ENCODE data around the gene FIS1.
A peak's percentile ranks its signal among the peaks of the same experiment; 100 is the strongest.
"Not testable (repeated sequence)": the region's sequence is repeated elsewhere in the genome, so short reads cannot be mapped to it uniquely, and the experiment has no call there.

Gene FIS1

GRCh38 chr7:101269664-101270063 lies 24.8 kb upstream of the FIS1 start:
- TF ChIP-seq, protein P1, sequence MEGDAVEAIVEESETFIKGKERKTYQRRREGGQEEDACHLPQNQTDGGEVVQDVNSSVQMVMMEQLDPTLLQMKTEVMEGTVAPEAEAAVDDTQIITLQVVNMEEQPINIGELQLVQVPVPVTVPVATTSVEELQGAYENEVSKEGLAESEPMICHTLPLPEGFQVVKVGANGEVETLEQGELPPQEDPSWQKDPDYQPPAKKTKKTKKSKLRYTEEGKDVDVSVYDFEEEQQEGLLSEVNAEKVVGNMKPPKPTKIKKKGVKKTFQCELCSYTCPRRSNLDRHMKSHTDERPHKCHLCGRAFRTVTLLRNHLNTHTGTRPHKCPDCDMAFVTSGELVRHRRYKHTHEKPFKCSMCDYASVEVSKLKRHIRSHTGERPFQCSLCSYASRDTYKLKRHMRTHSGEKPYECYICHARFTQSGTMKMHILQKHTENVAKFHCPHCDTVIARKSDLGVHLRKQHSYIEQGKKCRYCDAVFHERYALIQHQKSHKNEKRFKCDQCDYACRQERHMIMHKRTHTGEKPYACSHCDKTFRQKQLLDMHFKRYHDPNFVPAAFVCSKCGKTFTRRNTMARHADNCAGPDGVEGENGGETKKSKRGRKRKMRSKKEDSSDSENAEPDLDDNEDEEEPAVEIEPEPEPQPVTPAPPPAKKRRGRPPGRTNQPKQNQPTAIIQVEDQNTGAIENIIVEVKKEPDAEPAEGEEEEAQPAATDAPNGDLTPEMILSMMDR (IDR thresholded peaks at IDR 0.05; ENCODE audit: control insufficient read depth, insufficient read depth, low read depth, low read length, missing control alignments), result no peak
- DNase-seq (ENCODE audit: low read depth), result no peak
- no peak overlapping the region for H3K4me3 ChIP-seq (ENCODE audit: control insufficient read depth, low read depth, low read length)

- TF ChIP-seq, protein P1 (IDR thresholded peaks at IDR 0.05; ENCODE audit: control insufficient read depth, insufficient read depth, low read depth, low read length, missing control alignments), result no peak
- DNase-seq (ENCODE audit: low read depth), result no peak
- H3K4me3 ChIP-seq (ENCODE audit: control insufficient read depth, low read depth, low read length), result no peak overlapping the region
These were observed 21.0 kb upstream of the FIS1 start for GRCh38 chr7:101265622-101266516.

DNA sequence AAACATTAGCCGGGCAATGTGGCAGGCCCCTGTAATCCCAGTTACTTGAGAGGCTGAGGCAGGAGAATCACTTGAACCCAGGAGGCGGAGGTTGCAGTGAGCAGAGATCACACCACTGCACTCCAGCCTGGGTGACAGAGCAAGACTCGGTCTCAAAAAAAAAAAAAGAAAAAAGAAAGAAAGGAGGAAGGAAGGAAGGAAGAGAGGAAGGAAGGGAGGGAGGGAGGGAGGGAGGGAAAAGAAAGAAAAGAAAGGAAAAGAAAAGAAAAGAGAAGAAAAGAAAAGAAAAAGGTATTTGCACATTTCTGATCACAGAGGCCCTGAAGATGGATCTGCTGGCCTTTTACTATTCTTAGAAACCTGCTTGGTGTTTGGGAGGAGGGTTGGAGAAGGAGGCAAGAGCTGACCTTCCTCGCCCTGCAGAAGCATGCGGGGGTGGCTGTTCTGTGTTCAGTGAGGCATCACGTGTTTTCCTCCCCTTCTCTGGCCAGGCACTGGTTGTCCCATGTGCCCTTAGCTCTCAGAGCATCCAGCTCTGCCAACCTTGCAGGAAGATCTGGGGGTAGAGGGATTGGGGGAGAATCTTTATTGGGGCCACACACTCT lies 19.3 kb upstream of the FIS1 start:
- not testable (repeated sequence) for DNase-seq (ENCODE audit: low read depth); H3K4me3 ChIP-seq (ENCODE audit: control insufficient read depth, low read depth, low read length)

DNA sequence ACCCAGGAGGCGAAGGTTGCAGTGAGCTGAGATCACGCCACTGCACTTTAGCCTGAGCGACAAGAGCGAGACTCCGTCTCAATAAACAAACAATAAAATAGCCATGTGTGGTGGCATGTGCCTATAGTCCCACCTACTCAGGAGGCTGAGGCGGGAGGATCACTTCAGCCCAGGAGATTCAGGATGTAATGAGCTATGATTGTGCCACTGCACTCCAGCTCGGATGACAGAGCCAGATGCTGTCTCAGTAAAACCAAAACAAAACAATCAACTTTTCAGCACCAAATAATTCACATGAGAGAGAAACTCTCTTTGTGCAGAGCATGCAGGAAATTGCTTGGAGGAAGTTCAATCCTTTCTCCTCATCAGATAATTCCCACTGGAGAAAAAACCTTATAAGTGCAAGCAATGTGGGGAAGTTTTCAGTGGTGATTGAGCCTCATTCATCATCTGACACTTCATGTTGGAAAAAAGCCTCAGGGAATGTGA lies 13.4 kb upstream of the FIS1 start:
- TF ChIP-seq, protein P1 (IDR thresholded peaks at IDR 0.05; ENCODE audit: control insufficient read depth, insufficient read depth, low read depth, low read length, missing control alignments), result no peak
- no peak for DNase-seq (ENCODE audit: low read depth)
- H3K4me3 ChIP-seq (ENCODE audit: control insufficient read depth, low read depth, low read length), result no peak overlapping the region

DNA sequence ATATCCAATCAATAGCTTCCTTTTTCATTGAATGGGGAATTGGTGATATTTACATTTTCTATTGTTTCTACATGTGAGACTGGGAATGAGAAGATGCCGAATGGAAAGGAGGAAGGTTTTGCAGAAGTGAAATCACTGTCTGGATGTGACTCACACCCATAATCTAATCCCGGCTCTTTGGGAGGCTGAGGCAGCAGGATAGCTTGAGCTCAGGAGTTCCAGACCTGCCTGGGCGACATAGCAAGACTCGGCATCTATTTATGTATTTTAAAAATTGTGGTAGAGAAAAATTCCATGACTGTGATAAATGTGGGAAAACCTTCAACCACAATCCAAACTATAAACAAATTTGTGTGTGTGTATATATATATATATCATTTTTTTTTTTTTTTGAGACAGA lies 10.9 kb upstream of the FIS1 start:
- no peak for DNase-seq (ENCODE audit: low read depth)
- TF ChIP-seq, protein P1 (IDR thresholded peaks at IDR 0.05; ENCODE audit: control insufficient read depth, insufficient read depth, low read depth, low read length, missing control alignments), result no peak
- no peak overlapping the region for H3K4me3 ChIP-seq (ENCODE audit: control insufficient read depth, low read depth, low read length)

DNA sequence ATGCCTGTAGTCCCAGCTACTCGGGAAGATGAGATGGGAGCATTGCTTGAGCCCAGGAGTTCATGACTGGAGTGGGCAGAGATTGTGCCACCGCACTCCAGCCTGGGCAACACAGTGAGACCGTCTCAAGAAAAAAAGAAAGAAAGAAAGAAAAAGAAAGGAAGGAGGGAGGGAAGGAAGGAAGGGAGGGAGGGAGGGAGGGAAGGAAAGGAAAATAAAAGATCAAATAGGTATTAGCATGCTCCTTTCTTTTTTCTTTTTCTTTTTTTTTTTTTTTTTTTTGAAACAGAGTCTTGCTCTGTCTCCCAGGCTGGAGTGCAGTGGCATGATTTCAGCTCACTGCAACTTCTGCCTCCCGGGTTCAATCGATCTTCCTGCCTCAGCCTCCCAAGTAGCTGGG lies 8.3 kb upstream of the FIS1 start:
- DNase-seq (ENCODE audit: low read depth), result not testable (repeated sequence)

GRCh38 chr7:101251871-101252659 lies 7.2 kb upstream of the FIS1 start:
- peak overlapping the region; percentile 71 for H3K4me3 ChIP-seq (ENCODE audit: control insufficient read depth, low read depth, low read length)
- TF ChIP-seq, protein P1 (IDR thresholded peaks at IDR 0.05; ENCODE audit: control insufficient read depth, insufficient read depth, low read depth, low read length, missing control alignments), result no peak

More for the DNA sequence above, 8.3 kb upstream of the FIS1 start:
- H3K4me3 ChIP-seq (ENCODE audit: control insufficient read depth, low read depth, low read length), result not testable (repeated sequence)

More at GRCh38 chr7:101251871-101252659, 7.2 kb upstream of the FIS1 start:
- DNase-seq (ENCODE audit: low read depth), result peak; percentile 88

Data from AG09309 (cell line).